Tibial nerve (tissue), 4 donors: ENCODE data around the gene FIGNL1.

ENCODE experiments used
- EP300 ChIP-seq, 2 donors: sonication (generic); formaldehyde crosslinking; IDR thresholded peaks; one replicate each; pipeline ENCODE4 v1.6.1; 2017; ENCODE audit warnings: antibody characterized with exemption in 2 of 2, mild to moderate bottlenecking in 1 of 2
- POLR2A ChIP-seq, 2 donors: fragments of 450-650 bp; IDR thresholded peaks; one replicate each; pipeline ENCODE4 v1.6.1; 2017; ENCODE audit warnings: antibody characterized with exemption in 2 of 2, mild to moderate bottlenecking in 2 of 2, moderate library complexity in 2 of 2
- TF ChIP-seq, protein P1 (sequence below), 5 experiments: fragments of 200-600 bp in 3 of 5; fragments of 450-650 bp in 2 of 5; sonication (generic) in 3 of 5; IDR thresholded peaks; one replicate each; pipeline ENCODE4 v1.5.1; 2016 to 2019; ENCODE audit warnings: antibody characterized with exemption in 5 of 5, mild to moderate bottlenecking in 3 of 5, moderate library complexity in 2 of 5

DNA sequence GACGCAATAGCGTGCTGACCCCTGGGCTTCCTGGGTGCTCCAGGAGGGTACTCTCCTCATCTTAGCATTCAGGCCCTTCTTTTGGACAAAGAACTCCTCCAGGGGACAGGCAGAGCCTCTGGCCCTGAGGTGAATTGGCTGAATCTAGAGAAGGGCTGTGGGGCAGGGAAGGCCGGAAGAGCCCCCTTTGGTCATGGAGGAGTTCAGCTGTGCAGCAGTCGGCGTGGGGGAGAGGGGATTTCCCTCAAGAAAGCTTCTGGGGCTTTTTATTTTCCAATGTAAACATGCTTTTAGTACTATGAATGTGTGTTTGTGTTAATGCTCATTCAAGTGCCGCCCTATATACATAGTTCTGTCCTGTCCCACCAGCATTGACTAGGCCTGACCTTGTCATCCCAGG is 38.8 kb downstream of the FIGNL1 start:
- no peak for TF ChIP-seq POLR2A (IDR thresholded peaks at IDR 0.05)
- TF ChIP-seq, protein P1, sequence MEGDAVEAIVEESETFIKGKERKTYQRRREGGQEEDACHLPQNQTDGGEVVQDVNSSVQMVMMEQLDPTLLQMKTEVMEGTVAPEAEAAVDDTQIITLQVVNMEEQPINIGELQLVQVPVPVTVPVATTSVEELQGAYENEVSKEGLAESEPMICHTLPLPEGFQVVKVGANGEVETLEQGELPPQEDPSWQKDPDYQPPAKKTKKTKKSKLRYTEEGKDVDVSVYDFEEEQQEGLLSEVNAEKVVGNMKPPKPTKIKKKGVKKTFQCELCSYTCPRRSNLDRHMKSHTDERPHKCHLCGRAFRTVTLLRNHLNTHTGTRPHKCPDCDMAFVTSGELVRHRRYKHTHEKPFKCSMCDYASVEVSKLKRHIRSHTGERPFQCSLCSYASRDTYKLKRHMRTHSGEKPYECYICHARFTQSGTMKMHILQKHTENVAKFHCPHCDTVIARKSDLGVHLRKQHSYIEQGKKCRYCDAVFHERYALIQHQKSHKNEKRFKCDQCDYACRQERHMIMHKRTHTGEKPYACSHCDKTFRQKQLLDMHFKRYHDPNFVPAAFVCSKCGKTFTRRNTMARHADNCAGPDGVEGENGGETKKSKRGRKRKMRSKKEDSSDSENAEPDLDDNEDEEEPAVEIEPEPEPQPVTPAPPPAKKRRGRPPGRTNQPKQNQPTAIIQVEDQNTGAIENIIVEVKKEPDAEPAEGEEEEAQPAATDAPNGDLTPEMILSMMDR (IDR thresholded peaks at IDR 0.05) = no peak
- no peak for TF ChIP-seq EP300 (IDR thresholded peaks at IDR 0.05)
